Vagina (tissue), 2 donors: ENCODE results near the gene OPN4.

ENCODE experiments used
- CTCF ChIP-seq, 3 experiments: fragments of 450-650 bp in 2 of 3; fragments of 200-600 bp in 1 of 3; sonication (generic) in 1 of 3; IDR thresholded peaks; one replicate each; pipeline ENCODE4 v1.5.1; 2017 to 2019; ENCODE audit warnings: antibody characterized with exemption in 3 of 3, mild to moderate bottlenecking in 2 of 3, moderate library complexity in 2 of 3
- POLR2A ChIP-seq, 2 donors: fragments of 450-650 bp; IDR thresholded peaks; one replicate each; pipeline ENCODE4 v1.6.1; 2017; ENCODE audit warnings: antibody characterized with exemption in 2 of 2, mild to moderate bottlenecking in 2 of 2, moderate library complexity in 2 of 2
- POLR2AphosphoS5 ChIP-seq, 2 donors: sonication (generic); formaldehyde crosslinking; IDR thresholded peaks; one replicate each; pipeline ENCODE4 v1.9.0; 2017; ENCODE audit warnings: antibody characterized with exemption in 2 of 2, mild to moderate bottlenecking in 2 of 2, low read depth in 1 of 2; ENCODE audit not compliant: insufficient read depth in 1 of 2

DNA sequence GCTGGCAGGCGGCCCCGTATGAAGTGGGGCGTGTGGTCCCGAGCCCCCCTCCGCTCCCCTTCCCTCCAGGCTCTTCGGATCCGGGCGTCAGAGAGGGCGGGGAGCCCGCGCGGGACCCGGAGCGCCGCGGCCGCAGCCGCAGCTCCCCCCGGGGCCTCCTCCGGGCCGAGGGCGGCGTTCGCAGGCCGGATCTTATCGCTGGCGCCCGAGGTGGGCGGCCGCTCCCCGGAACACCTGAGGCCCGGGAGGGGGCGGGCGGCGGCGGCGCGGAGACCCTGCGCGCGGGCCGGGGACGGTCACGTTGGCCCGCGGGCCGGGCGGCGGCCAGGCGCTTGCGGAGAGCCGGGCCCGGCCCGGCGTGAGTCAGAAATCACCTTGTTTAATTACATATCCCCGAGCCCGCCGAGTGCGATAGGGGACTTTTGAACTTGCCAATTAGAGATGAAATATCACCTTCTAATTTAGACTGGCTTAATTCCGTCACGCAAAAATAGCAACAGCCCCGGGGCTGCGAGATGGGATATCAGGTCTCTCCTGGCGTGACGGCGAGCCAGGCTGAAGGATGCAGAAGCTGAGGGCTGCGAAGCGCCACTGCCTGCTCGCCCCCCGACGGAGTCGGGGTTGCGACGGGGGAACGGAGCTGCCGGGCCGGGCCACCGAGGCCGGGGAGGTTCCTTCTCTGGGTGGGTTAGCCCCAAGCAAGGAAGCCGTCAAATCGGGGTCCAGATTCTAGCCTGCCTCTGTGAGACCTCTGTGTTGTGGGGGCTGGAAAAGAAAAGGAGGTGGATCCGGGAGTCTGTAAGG lies 57.4 kb downstream of the OPN4 start:
- TF ChIP-seq CTCF (IDR thresholded peaks at IDR 0.05) (no peak), POLR2AphosphoS5 (IDR thresholded peaks at IDR 0.05; ENCODE audit: insufficient read depth in 1 of 2, low read depth in 1 of 2) (peak in 1 of 2 donors; percentile 39), POLR2A (IDR thresholded peaks at IDR 0.05) (no peak)
